ENCODE results near the gene SETD1A.

SETD1A gene

GRCh38 chr16:30983898-30984610 lies 26.5 kb downstream of the SETD1A start:
- no peak for FAIRE-seq

GRCh38 chr16:30984669-30985400 lies 27.3 kb downstream of the SETD1A start, which contains the start of gene HSD3B7:
HSD3B7 (plus strand) TSS chr16:30985207; CDS start chr16:30985659, 452 bp downstream.
- no peak for FAIRE-seq

GRCh38 chr16:30985401-30986128 lies 28.0 kb downstream of the SETD1A start:
- no peak for FAIRE-seq

GRCh38 chr16:30986129-30986991 lies 28.8 kb downstream of the SETD1A start:
- no peak for FAIRE-seq

- FAIRE-seq = no peak
Measured at GRCh38 chr16:30987581-30988190, 30.1 kb downstream of the SETD1A start.

GRCh38 chr16:30989469-30990047 lies 32.0 kb downstream of the SETD1A start:
- FAIRE-seq = no peak

- no peak for FAIRE-seq
Measured at GRCh38 chr16:30990105-30990504, 32.6 kb downstream of the SETD1A start.

GRCh38 chr16:30991052-30991451 lies 33.5 kb downstream of the SETD1A start:
- FAIRE-seq = no peak

- no peak for FAIRE-seq
Measured at GRCh38 chr16:30992276-30992780, 34.8 kb downstream of the SETD1A start.

- no peak for FAIRE-seq
Measured at GRCh38 chr16:30992931-30993816, 35.6 kb downstream of the SETD1A start.

- FAIRE-seq = no peak
Measured at GRCh38 chr16:30995927-30996323, 38.4 kb downstream of the SETD1A start.

- no peak for FAIRE-seq
Measured at GRCh38 chr16:30996324-30996984, 38.9 kb downstream of the SETD1A start.

GRCh38 chr16:30996985-30997724 lies 39.6 kb downstream of the SETD1A start:
- no peak for FAIRE-seq

GRCh38 chr16:30997725-30998711 lies 40.5 kb downstream of the SETD1A start:
- no peak for FAIRE-seq

- FAIRE-seq = no peak
Measured at GRCh38 chr16:30998852-30999761, 41.6 kb downstream of the SETD1A start.

- no peak for FAIRE-seq
Measured at GRCh38 chr16:31000671-31001382, 43.3 kb downstream of the SETD1A start.

Measured in endometrium (tissue), 2 donors.